OCI-LY3 (cell line): ENCODE data around the gene RAPGEF3.

Experiments used
- H2AFZ ChIP-seq: fragments of 200-600, 300-600 bp; shearing (Covaris generic); 2 replicates; pipeline ENCODE4 v1.6.0; 2014; ENCODE audit warnings: antibody characterized with exemption, low read depth, low read length
- H3K27ac ChIP-seq: fragments of 200-600, 300-600 bp; sonication (generic); 2 replicates; pipeline ENCODE4 v1.5.1; 2014; ENCODE audit warnings: mild to moderate bottlenecking, low read length, moderate library complexity, mixed read lengths
- H3K27me3 ChIP-seq: fragments of 200-600, 300-600 bp; sonication (generic); 2 replicates; pipeline ENCODE4 v1.6.1; 2014; ENCODE audit warnings: low read depth, low read length, mixed read lengths
- H3K36me3 ChIP-seq: fragments of 200-600, 300-600 bp; sonication (generic); replicated peaks from 2 replicates; pipeline ENCODE3; 2014; ENCODE audit warnings: low read depth, low read length, mixed read lengths
- H3K4me1 ChIP-seq: fragments of 300-600, 200-600 bp; sonication (generic); 2 replicates; pipeline ENCODE4 v1.6.1; 2014; ENCODE audit warnings: low read length, mixed read lengths
- H3K4me2 ChIP-seq: fragments of 200-600, 300-600 bp; sonication (generic); 2 replicates; pipeline ENCODE4 v1.6.1; 2014; ENCODE audit warnings: low read length, mixed read lengths
- H3K4me3 ChIP-seq: fragments of 300-600, 200-600 bp; sonication (generic); 2 replicates; pipeline ENCODE4 v1.5.1; 2014; ENCODE audit warnings: antibody characterized with exemption, mild to moderate bottlenecking, low read length, moderate library complexity
- H3K79me2 ChIP-seq: fragments of 300-600, 200-600 bp; shearing (Covaris generic); 2 replicates; pipeline ENCODE4 v1.6.1; 2014; ENCODE audit warnings: mild to moderate bottlenecking, low read length, mixed read lengths
- H3K9ac ChIP-seq: fragments of 300-600, 200-600 bp; shearing (Covaris generic); 2 replicates; pipeline ENCODE4 v1.6.0; 2014; ENCODE audit warnings: mild to moderate bottlenecking, low read length, moderate library complexity
- H3K9me3 ChIP-seq: fragments of 200-600, 300-600 bp; shearing (Covaris generic); 2 replicates; pipeline ENCODE4 v1.6.1; 2014; ENCODE audit warnings: low read length, mixed read lengths; ENCODE audit not compliant: insufficient read depth
- H4K20me1 ChIP-seq: fragments of 200-600, 300-600 bp; sonication (generic); 2 replicates; pipeline ENCODE4 v1.6.1; 2016; ENCODE audit warnings: low read length, mixed read lengths; ENCODE audit not compliant: insufficient read depth
- EZH2phosphoT487 ChIP-seq: fragments of 200-600 bp; shearing (Covaris generic); IDR thresholded peaks from 2 replicates; pipeline ENCODE4 v1.6.1; 2018; ENCODE audit warnings: antibody characterized with exemption, mixed run types, low read depth
- TF ChIP-seq, protein P1 (sequence below): fragments of 200-600, 300-600 bp; sonication (generic); IDR thresholded peaks from 2 replicates; pipeline ENCODE4 v1.5.1; 2014; ENCODE audit warnings: antibody characterized with exemption, low read length, low read depth

RAPGEF3 gene

DNA sequence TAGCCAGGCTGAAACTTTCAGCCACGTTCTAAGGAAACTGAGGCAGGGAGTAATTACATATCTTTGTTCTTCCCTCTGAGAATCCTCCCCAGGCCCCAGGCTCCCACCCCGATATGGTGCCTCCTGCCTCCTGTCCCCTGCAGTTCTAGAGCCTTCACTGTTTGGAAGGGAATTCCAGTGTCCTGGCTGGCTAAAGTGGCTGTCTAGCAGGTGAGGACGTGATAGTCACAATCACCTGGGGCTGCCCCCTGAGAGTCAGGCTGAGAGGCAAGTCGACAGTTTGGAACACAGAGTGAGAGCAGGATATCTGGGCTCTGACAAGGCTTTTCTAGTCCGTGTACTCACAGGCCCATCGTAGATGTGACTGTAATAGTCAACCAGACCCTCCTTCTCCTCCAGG lies 46.5 kb downstream of the RAPGEF3 start:
- no peak overlapping the region for H3K4me2 ChIP-seq
- no peak overlapping the region for H2AFZ ChIP-seq
- H3K27me3 ChIP-seq = no peaks in the 10 kb centered on the region
- TF ChIP-seq EZH2phosphoT487 = no peak
- TF ChIP-seq, protein P1, sequence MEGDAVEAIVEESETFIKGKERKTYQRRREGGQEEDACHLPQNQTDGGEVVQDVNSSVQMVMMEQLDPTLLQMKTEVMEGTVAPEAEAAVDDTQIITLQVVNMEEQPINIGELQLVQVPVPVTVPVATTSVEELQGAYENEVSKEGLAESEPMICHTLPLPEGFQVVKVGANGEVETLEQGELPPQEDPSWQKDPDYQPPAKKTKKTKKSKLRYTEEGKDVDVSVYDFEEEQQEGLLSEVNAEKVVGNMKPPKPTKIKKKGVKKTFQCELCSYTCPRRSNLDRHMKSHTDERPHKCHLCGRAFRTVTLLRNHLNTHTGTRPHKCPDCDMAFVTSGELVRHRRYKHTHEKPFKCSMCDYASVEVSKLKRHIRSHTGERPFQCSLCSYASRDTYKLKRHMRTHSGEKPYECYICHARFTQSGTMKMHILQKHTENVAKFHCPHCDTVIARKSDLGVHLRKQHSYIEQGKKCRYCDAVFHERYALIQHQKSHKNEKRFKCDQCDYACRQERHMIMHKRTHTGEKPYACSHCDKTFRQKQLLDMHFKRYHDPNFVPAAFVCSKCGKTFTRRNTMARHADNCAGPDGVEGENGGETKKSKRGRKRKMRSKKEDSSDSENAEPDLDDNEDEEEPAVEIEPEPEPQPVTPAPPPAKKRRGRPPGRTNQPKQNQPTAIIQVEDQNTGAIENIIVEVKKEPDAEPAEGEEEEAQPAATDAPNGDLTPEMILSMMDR = no peak
- peaks cover 23% of the 10 kb centered on the region for H3K79me2 ChIP-seq
- H3K9ac ChIP-seq = no peak overlapping the region
- H3K27ac ChIP-seq = no peak overlapping the region
- no peaks in the 10 kb centered on the region for H3K36me3 ChIP-seq
- no peaks in the 10 kb centered on the region for H4K20me1 ChIP-seq
- no peak overlapping the region for H3K4me3 ChIP-seq
- peaks cover 62% of the 10 kb centered on the region for H3K4me1 ChIP-seq
- H3K9me3 ChIP-seq = no peaks in the 10 kb centered on the region

DNA sequence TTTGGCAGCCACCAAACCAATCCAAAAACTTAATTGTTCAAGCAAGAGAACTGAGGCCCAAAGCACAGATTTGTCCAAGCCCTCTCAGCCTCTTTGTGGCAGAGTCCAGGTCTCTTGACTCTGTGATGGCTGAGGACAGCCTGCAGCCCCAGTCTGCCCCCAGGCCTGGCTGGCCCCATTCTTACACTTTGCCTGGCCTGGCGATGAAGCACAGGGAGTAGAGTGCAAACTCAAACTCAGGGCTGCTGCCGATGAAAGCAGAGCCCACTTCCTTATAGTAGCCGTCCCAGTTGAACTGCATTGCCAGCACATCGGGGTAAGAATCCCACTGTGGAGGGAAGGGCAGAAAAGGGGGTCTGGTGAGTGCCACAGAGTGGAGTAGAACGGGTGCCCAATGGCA lies 47.2 kb downstream of the RAPGEF3 start:
- Histone ChIP-seq H3K27me3 (no peaks in the 10 kb centered on the region), H3K79me2 (peaks cover 31% of the 10 kb centered on the region), H3K4me2 (no peak overlapping the region), H3K36me3 (no peaks in the 10 kb centered on the region), H3K27ac (no peak overlapping the region), H4K20me1 (no peaks in the 10 kb centered on the region), H3K9ac (no peak overlapping the region), H2AFZ (no peak overlapping the region), H3K4me3 (no peak overlapping the region), H3K9me3 (no peaks in the 10 kb centered on the region), H3K4me1 (peaks cover 61% of the 10 kb centered on the region)
- no peak for TF ChIP-seq EZH2phosphoT487
- TF ChIP-seq, protein P1 = no peak

DNA sequence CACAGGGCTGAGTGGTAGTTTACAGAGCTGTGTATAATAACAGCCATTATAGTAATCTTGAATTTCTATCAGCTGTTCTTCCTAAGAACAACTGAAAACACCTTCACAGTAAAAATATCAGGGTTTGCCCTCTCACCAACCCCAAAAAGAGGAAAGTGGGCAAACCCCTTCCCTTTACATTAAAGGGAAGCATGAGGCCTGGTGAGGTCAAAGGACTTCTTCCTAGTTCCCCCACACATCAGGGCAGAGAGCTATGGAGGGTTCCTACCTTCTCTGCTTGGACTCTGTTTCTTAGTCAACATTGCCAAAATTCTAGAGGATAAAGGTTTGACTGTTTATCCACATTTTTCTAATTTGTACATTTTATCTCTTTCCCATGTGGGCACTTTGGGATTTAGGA lies 48.4 kb downstream of the RAPGEF3 start:
- Histone ChIP-seq H3K9ac (peak overlapping the region; percentile 91), H2AFZ (no peak overlapping the region), H3K9me3 (no peaks in the 10 kb centered on the region), H3K27ac (peak overlapping the region; percentile 97), H3K4me1 (peaks cover 57% of the 10 kb centered on the region), H3K79me2 (peaks cover 42% of the 10 kb centered on the region), H4K20me1 (peaks cover under 1% of the 10 kb centered on the region; the same call in 1 of the 2 replicates), H3K4me3 (peak overlapping the region; percentile 82), H3K36me3 (no peaks in the 10 kb centered on the region), H3K4me2 (peak overlapping the region; percentile 98), H3K27me3 (no peaks in the 10 kb centered on the region)
- TF ChIP-seq, protein P1 = no peak
- no peak for TF ChIP-seq EZH2phosphoT487

DNA sequence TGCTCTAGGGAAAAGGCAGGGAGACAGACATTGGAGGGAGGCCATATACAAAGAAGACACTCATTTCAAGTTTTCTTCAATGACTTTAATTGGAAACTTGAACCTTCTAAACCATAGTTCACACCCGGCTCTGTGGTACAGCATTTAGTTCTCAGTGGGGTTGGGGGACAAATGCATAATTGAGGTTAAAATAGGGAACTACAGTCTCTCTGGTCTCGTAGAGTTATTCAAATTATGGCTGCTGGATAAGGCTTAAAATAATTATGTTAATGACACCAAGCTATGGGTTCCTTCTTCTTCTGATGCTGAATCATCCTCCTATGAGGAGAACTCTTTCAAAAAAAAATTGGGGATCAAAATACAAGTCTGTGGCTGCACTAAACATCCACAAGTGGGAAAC lies 49.0 kb downstream of the RAPGEF3 start:
- Histone ChIP-seq H3K27me3 (no peaks in the 10 kb centered on the region), H3K9me3 (no peaks in the 10 kb centered on the region), H3K4me2 (peak overlapping the region; percentile 98), H3K27ac (peak overlapping the region; percentile 97), H3K9ac (peak overlapping the region; percentile 91), H3K4me1 (peaks cover 55% of the 10 kb centered on the region), H3K79me2 (peaks cover 48% of the 10 kb centered on the region), H2AFZ (no peak overlapping the region), H3K4me3 (peak overlapping the region; percentile 82), H3K36me3 (no peaks in the 10 kb centered on the region), H4K20me1 (peaks cover 6% of the 10 kb centered on the region)
- TF ChIP-seq, protein P1 = no peak
- no peak for TF ChIP-seq EZH2phosphoT487
